Suprapubic skin (tissue), 4 donors: ENCODE results near the gene ZNF213. TPM values are rescaled to one million over a fixed set of nuclear protein-coding genes. Genes with fewer than 3 reads are reported as not detected.

Experiments
- DNase-seq, 2 donors: peaks; one replicate each; pipeline ENCODE4 v3.0.0-alpha.2; 2019; ENCODE audit warnings: low spot score in 2 of 2
- H3K27ac ChIP-seq: fragments of 200-600 bp; sonication (generic); one replicate; pipeline ENCODE4 v1.5.1; 2019
- H3K27me3 ChIP-seq: fragments of 200-600 bp; sonication (generic); one replicate; pipeline ENCODE4 v1.5.1; 2019
- H3K36me3 ChIP-seq: fragments of 200-600 bp; sonication (generic); one replicate; pipeline ENCODE4 v1.5.1; 2019
- H3K4me1 ChIP-seq: fragments of 200-600 bp; sonication (generic); one replicate; pipeline ENCODE4 v1.5.1; 2019
- H3K4me3 ChIP-seq: fragments of 200-600 bp; sonication (generic); one replicate; pipeline ENCODE4 v1.5.1; 2019; ENCODE audit warnings: mild to moderate bottlenecking
- H3K9me3 ChIP-seq: fragments of 200-600 bp; sonication (generic); one replicate; pipeline ENCODE4 v1.5.1; 2019
- CTCF ChIP-seq, 2 donors: fragments of 200-600 bp in 1 of 2; fragments of 450-650 bp in 1 of 2; sonication (generic) in 1 of 2; IDR thresholded peaks; one replicate each; pipeline ENCODE4 v1.5.1; 2016 to 2019; ENCODE audit warnings: antibody characterized with exemption in 2 of 2, mild to moderate bottlenecking in 1 of 2, moderate library complexity in 1 of 2
- EP300 ChIP-seq: sonication (generic); formaldehyde crosslinking; IDR thresholded peaks from one replicate; pipeline ENCODE4 v1.6.1; 2017; ENCODE audit warnings: antibody characterized with exemption
- POLR2A ChIP-seq, 2 donors: fragments of 450-650 bp; IDR thresholded peaks; one replicate each; pipeline ENCODE4 v1.6.1; 2017; ENCODE audit warnings: antibody characterized with exemption in 2 of 2, mild to moderate bottlenecking in 2 of 2, moderate library complexity in 2 of 2
- POLR2AphosphoS5 ChIP-seq, 3 donors: sonication (generic); formaldehyde crosslinking; IDR thresholded peaks; one replicate each; pipeline ENCODE4 v1.6.1; 2017; ENCODE audit warnings: antibody characterized with exemption in 3 of 3
- WGBS: methylation state at CpG from one replicate; pipeline ENCODE4 v1.1.5; 2018; 5-methylcytosine and 5-hydroxymethylcytosine counted together
- total RNA-seq, 4 donors: library from RNA; depleted of rRNA; stranded (reverse); fragments of >200 nt; gene quantifications; one replicate each; pipeline ENCODE4 v1.1.0, GENCODE V29; 2016

The ZNF213 gene
- total RNA-seq, 4 donors from 2014 or later = 14.0 to 18.0 (median 16.4) TPM

- TF ChIP-seq POLR2A (IDR thresholded peaks at IDR 0.05) (no peak), POLR2AphosphoS5 (IDR thresholded peaks at IDR 0.05) (no peak), CTCF (IDR thresholded peaks at IDR 0.05) (no peak), EP300 (no peak)
- no peak overlapping the region for H3K4me3 ChIP-seq
- WGBS = 93% methylated on average over 19 of the region's 23 CpGs
- peaks cover under 1% of the 10 kb centered on the region for H3K4me1 ChIP-seq
- H3K27me3 ChIP-seq = no peaks in the 10 kb centered on the region
- H3K36me3 ChIP-seq = peaks cover 49% of the 10 kb centered on the region
- H3K27ac ChIP-seq = no peak overlapping the region
- no peak for DNase-seq
- H3K9me3 ChIP-seq = no peaks in the 10 kb centered on the region
Observed at GRCh38 chr16:3141781-3142311, 7.0 kb downstream of the ZNF213 start.

- no peak overlapping the region for H3K27ac ChIP-seq
- H3K9me3 ChIP-seq = no peaks in the 10 kb centered on the region
- DNase-seq = no peak
- H3K4me3 ChIP-seq = no peak overlapping the region
- no peaks in the 10 kb centered on the region for H3K27me3 ChIP-seq
- H3K36me3 ChIP-seq = peaks cover 46% of the 10 kb centered on the region
- H3K4me1 ChIP-seq = no peaks in the 10 kb centered on the region
- 98% methylated on average over 22 of the region's 22 CpGs for WGBS
- TF ChIP-seq POLR2A (IDR thresholded peaks at IDR 0.05) = no peak
- no peak for TF ChIP-seq EP300
- no peak for TF ChIP-seq CTCF (IDR thresholded peaks at IDR 0.05)
- no peak for TF ChIP-seq POLR2AphosphoS5 (IDR thresholded peaks at IDR 0.05)
Observed at GRCh38 chr16:3142327-3142726, 7.5 kb downstream of the ZNF213 start.

- Histone ChIP-seq H3K4me1 (no peaks in the 10 kb centered on the region), H3K36me3 (peaks cover 42% of the 10 kb centered on the region), H3K27ac (no peak overlapping the region), H3K9me3 (no peaks in the 10 kb centered on the region), H3K4me3 (no peak overlapping the region), H3K27me3 (no peaks in the 10 kb centered on the region)
- TF ChIP-seq EP300 (no peak), CTCF (IDR thresholded peaks at IDR 0.05) (no peak), POLR2A (IDR thresholded peaks at IDR 0.05) (no peak), POLR2AphosphoS5 (IDR thresholded peaks at IDR 0.05) (no peak)
- 92% methylated on average over 6 of the region's 13 CpGs for WGBS
- DNase-seq = no peak
Observed at GRCh38 chr16:3142770-3143169, 7.9 kb downstream of the ZNF213 start.

- TF ChIP-seq CTCF (IDR thresholded peaks at IDR 0.05) (no peak), EP300 (no peak), POLR2AphosphoS5 (IDR thresholded peaks at IDR 0.05) (no peak), POLR2A (IDR thresholded peaks at IDR 0.05) (no peak)
- Histone ChIP-seq H3K9me3 (no peaks in the 10 kb centered on the region), H3K4me1 (no peaks in the 10 kb centered on the region), H3K4me3 (no peak overlapping the region), H3K27me3 (no peaks in the 10 kb centered on the region), H3K27ac (no peak overlapping the region), H3K36me3 (peaks cover 42% of the 10 kb centered on the region)
- WGBS = 96% methylated on average over 5 of the region's 11 CpGs
- no peak for DNase-seq
Observed at GRCh38 chr16:3143189-3143588, 8.4 kb downstream of the ZNF213 start.

- no peaks in the 10 kb centered on the region for H3K27me3 ChIP-seq
- no peak for DNase-seq
- H3K4me1 ChIP-seq = no peaks in the 10 kb centered on the region
- no peak overlapping the region for H3K27ac ChIP-seq
- WGBS = 70% methylated on average over 13 of the region's 23 CpGs
- H3K4me3 ChIP-seq = no peak overlapping the region
- no peak for TF ChIP-seq CTCF (IDR thresholded peaks at IDR 0.05)
- no peak for TF ChIP-seq POLR2A (IDR thresholded peaks at IDR 0.05)
- TF ChIP-seq POLR2AphosphoS5 (IDR thresholded peaks at IDR 0.05) = no peak
- TF ChIP-seq EP300 = no peak
- H3K36me3 ChIP-seq = peaks cover 38% of the 10 kb centered on the region
- no peaks in the 10 kb centered on the region for H3K9me3 ChIP-seq
Observed at GRCh38 chr16:3143598-3144320, 8.9 kb downstream of the ZNF213 start.
